Measurements from ENCODE around the gene CLEC16A. TPM values are rescaled to one million over a fixed set of nuclear protein-coding genes. Genes with fewer than 3 reads are reported as not detected.

The CLEC16A gene
- total RNA-seq, 1 experiment from 2014 or later: 10.8 TPM

GRCh38 chr16:11108466-11108805 is 164.1 kb downstream of the CLEC16A start:
- DNase-seq (ENCODE audit: extremely low read depth, low read depth): no peak

- no peak for DNase-seq (ENCODE audit: extremely low read depth, low read depth)
These were observed 165.2 kb downstream of the CLEC16A start for GRCh38 chr16:11109566-11109965.

- no peak for DNase-seq (ENCODE audit: extremely low read depth, low read depth)
These were observed 166.8 kb downstream of the CLEC16A start for GRCh38 chr16:11111150-11111549.

- DNase-seq (ENCODE audit: extremely low read depth, low read depth): no peak
These were observed 167.7 kb downstream of the CLEC16A start for GRCh38 chr16:11111856-11112634.

GRCh38 chr16:11112723-11113348 is 168.5 kb downstream of the CLEC16A start:
- DNase-seq (ENCODE audit: extremely low read depth, low read depth): no peak

- no peak for DNase-seq (ENCODE audit: extremely low read depth, low read depth)
These were observed 170.2 kb downstream of the CLEC16A start for GRCh38 chr16:11114366-11115164.

GRCh38 chr16:11117576-11118211 is 173.3 kb downstream of the CLEC16A start:
- no peak for DNase-seq (ENCODE audit: extremely low read depth, low read depth)

GRCh38 chr16:11118479-11118878 is 174.1 kb downstream of the CLEC16A start:
- DNase-seq (ENCODE audit: extremely low read depth, low read depth): no peak

- DNase-seq (ENCODE audit: extremely low read depth, low read depth): no peak
These were observed 176.8 kb downstream of the CLEC16A start for GRCh38 chr16:11121083-11121608.

- no peak for DNase-seq (ENCODE audit: extremely low read depth, low read depth)
These were observed 177.7 kb downstream of the CLEC16A start for GRCh38 chr16:11121914-11122692.

- DNase-seq (ENCODE audit: extremely low read depth, low read depth): no peak
These were observed 179.3 kb downstream of the CLEC16A start for GRCh38 chr16:11123666-11124065.

- DNase-seq (ENCODE audit: extremely low read depth, low read depth): no peak
These were observed 181.6 kb downstream of the CLEC16A start for GRCh38 chr16:11125936-11126335.

- no peak for DNase-seq (ENCODE audit: extremely low read depth, low read depth)
These were observed 182.2 kb downstream of the CLEC16A start for GRCh38 chr16:11126399-11127054.

- no peak for DNase-seq (ENCODE audit: extremely low read depth, low read depth)
These were observed 183.3 kb downstream of the CLEC16A start for GRCh38 chr16:11127610-11128195.

- no peak for DNase-seq (ENCODE audit: extremely low read depth, low read depth)
These were observed 184.1 kb downstream of the CLEC16A start for GRCh38 chr16:11128211-11129141.

- DNase-seq (ENCODE audit: extremely low read depth, low read depth): no peak
These were observed 185.0 kb downstream of the CLEC16A start for GRCh38 chr16:11129378-11129781.

GRCh38 chr16:11130978-11131665 is 186.8 kb downstream of the CLEC16A start:
- no peak for DNase-seq (ENCODE audit: extremely low read depth, low read depth)

Data from NCI-H460 (cell line).